HG03575 (cell line): ENCODE data around the gene CRIM1.

Experiments
- ATAC-seq: cut with Tn5 transposase; IDR thresholded peaks from one replicate; pipeline ENCODE4 v1.9.1; 2021; ENCODE audit not compliant: unreplicated experiment, insufficient number of reproducible peaks, low FRiP score; ENCODE audit errors: extremely low read depth

The CRIM1 gene

DNA sequence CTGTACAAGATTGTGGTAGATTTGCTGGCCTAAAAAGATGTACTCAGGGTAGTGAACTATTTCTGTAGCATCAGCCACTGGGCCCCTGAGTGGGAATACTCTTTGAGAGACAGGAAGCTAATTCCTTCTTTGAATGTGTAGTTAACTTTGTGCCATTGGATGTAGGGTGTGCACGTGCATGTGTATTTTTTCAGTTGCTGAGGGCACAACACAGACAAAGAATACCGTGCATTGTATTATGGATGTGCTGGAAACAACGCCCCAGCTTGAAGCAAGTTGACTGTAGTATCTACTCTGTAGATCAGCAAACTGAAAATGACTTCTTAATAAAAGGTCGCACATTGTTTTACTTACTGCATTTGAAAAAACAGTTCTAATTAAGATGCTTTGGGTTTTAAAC, 14.1 kb downstream of the CRIM1 start:
- no peak for ATAC-seq

- no peak for ATAC-seq
Measured at GRCh38 chr2:36370281-36370680, 14.7 kb downstream of the CRIM1 start.

- no peak for ATAC-seq
Measured at GRCh38 chr2:36371070-36371874, 15.7 kb downstream of the CRIM1 start.

- no peak for ATAC-seq
Measured at GRCh38 chr2:36371928-36372391, 16.4 kb downstream of the CRIM1 start.

- no peak for ATAC-seq
Measured at GRCh38 chr2:36373149-36373926, 17.8 kb downstream of the CRIM1 start.

DNA sequence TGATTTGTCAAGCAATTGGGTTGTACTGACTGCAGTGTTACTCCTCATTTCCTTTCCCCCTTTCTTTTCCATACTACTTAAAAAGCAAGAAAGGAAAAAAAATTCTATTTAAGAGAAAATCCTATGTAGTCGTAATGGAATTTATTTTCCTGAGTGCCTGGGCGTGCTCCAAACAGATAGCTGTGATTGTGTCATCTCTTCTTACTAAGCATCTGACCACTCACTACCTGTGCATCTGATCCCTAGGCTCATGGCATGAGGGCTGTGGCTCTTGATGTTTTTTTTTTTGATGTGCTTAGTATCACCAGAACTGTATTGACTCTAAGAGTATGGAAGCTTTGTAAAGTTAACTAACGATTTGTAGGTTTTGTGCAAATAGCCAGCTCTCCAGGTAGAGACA, 19.0 kb downstream of the CRIM1 start:
- ATAC-seq = no peak

GRCh38 chr2:36376319-36376765, 20.8 kb downstream of the CRIM1 start:
- no peak for ATAC-seq

- ATAC-seq = no peak
Measured at GRCh38 chr2:36376992-36377738, 21.6 kb downstream of the CRIM1 start.

DNA sequence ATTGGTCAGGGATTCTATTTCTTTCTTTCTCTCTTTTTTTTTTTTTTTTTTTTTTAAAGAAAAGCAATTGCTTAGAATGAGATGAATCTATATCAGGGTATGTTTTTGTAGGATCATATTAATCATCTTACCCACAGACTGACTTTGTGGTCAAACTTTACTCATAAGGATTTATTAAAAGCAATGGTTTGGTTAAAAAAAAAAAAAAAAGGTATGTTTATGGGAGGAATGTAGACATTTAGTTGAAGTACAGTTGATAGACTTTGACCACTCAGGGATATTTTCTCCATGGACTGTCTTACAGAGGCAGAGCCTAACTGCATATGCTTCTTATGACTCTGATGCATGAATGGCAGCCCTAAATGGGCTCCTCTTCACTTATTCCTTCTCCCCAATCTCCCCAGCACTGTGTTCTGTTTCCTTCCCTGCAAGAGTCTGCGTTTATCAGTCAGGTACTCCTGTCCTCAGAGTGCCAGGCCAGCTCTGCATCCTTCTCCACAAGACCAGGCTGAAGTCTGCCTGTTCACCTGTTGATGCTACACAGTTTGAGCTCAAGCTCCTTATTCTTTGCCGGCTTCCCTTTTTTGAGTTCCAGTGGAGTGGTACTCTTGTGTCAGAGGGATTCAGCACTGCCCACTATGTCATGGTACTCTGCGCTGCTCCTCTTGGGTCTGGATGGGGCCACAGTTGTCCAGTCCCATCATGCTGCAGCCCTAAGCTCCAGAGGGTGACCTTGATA, 24.3 kb downstream of the CRIM1 start:
- no peak for ATAC-seq

GRCh38 chr2:36380624-36381481, 25.3 kb downstream of the CRIM1 start:
- ATAC-seq = no peak

DNA sequence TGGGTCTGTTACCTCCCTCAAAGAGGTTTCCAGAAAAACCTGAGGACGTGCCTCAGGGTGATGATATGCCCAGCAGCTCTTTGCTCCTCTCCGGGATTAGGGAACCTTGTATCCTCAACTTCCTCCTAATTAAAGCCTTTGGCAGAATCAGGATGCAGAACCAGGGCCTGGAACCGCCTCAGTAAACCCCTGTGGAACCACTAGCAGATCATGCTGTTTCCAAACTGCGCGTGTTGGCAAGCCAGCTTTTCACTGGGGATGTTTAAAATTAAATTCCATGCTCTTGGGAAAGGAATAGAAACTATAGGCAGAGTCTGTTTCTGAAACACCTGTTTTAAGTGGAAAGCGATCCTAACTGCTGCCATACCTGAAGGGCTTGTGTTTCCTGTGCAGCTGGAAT, 26.4 kb downstream of the CRIM1 start:
- no peak for ATAC-seq

DNA sequence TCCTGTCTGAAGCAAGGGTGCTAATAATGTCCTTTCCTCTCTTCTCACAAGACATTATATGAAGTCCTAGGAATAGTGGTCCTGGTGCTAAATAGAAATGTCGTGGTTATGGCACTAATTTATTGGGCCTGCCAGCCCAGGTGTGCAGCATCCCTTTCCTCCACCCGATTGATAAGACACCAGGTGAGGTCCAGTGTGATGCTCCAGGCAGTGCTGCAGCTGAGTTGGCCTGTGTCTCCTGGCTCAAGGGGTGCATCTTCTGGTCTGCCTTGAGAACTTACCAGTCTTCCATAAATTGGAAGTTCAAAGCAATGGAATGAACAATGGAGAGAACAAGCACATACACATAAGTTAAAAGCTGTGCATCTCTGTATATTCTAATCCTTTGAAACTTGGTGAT, 26.9 kb downstream of the CRIM1 start:
- ATAC-seq = no peak

DNA sequence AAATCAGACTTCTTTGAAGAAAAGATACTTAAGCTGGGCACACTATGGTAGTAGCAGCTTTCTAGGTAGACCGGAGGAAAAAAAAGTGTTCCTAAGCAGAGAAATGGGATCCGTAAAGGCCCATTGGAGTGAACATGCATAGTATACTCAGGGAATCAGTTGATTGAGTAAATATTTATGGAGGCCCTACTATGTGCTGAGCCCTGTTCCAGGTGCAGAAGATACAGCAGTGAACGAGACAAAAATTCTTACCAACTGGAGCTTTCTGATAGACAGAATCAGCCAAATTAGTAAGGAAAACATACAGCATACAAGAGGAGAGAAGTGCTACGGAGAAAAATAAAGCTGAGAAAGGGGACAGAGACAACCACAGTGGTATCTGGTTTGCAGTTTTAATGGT, 28.1 kb downstream of the CRIM1 start:
- no peak for ATAC-seq

- no peak for ATAC-seq
Measured at GRCh38 chr2:36384454-36384853, 28.9 kb downstream of the CRIM1 start.

- ATAC-seq = no peak
Measured at GRCh38 chr2:36385603-36386002, 30.0 kb downstream of the CRIM1 start.

DNA sequence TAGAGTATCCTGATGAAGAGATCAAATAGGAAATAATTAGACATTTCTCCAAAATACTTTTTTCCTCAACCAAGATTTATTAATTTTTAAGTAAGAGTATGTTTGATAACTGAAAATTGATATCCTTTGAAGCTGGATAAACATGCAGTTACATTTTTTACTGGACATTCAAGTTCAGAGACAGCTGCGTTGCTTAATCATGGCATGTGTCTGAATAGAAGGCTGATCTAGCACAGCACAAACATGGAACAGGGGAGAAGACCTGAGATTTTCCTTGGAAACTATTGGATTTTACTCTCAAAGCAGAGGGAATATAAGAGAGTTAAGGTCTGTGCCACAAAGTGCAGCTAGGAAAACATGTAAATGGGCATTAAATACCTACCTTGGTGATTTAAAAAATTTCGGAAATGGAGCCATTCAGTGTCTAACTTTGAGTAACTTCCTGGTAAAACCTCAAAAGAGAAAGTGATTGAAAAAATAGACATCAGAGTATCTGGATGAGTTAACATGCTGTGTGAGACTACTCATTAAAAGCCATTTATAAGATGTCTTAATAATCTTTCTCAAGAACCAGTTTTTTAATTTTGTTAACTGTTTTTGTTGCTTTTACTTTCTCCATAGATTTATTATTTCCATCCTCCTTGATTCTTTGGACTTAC, 31.8 kb downstream of the CRIM1 start:
- no peak for ATAC-seq

GRCh38 chr2:36388472-36388871, 32.9 kb downstream of the CRIM1 start:
- ATAC-seq = no peak
